NCI-H2196 (cell line): Measurements from ENCODE around the gene UNC45B.
"Not testable (repeated sequence)": the region's sequence is repeated elsewhere in the genome, so short reads cannot be mapped to it uniquely, and the experiment has no call there.

ENCODE experiments used
- DNase-seq: peaks from one replicate; lab custom pipeline; 2025; ENCODE audit not compliant: unreplicated experiment; lab: John Stamatoyannopoulos, UW

Gene UNC45B

GRCh38 chr17:35141681-35142466 is 5.7 kb upstream of the UNC45B start, which contains the start of gene NLE1:
Gene NLE1 (minus strand): TSS chr17:35142303. CDS start chr17:35142275, 28 bp downstream.
- peak; percentile 57 for DNase-seq

GRCh38 chr17:35142467-35142796 is 5.2 kb upstream of the UNC45B start:
- DNase-seq: no peak

GRCh38 chr17:35144840-35145239 is 2.8 kb upstream of the UNC45B start:
- DNase-seq: no peak

- no peak for DNase-seq
Observed at GRCh38 chr17:35146214-35146833, 1.3 kb upstream of the UNC45B start.

- DNase-seq: no peak
Observed at GRCh38 chr17:35148144-35148543, 527 bp downstream of the UNC45B start.

GRCh38 chr17:35149941-35150340 is 2.3 kb downstream of the UNC45B start:
- DNase-seq: no peak

- not testable (repeated sequence) for DNase-seq
Observed at GRCh38 chr17:35151080-35151479, 3.5 kb downstream of the UNC45B start.

- no peak for DNase-seq
Observed at GRCh38 chr17:35152421-35153140, 5.0 kb downstream of the UNC45B start.

GRCh38 chr17:35154196-35155165 is 6.9 kb downstream of the UNC45B start:
- DNase-seq: no peak

- DNase-seq: no peak
Observed at GRCh38 chr17:35155246-35155645, 7.6 kb downstream of the UNC45B start.

GRCh38 chr17:35159940-35160339 is 12.3 kb downstream of the UNC45B start:
- DNase-seq: no peak

GRCh38 chr17:35160354-35161201 is 13.0 kb downstream of the UNC45B start:
- DNase-seq: no peak

GRCh38 chr17:35161281-35161761 is 13.7 kb downstream of the UNC45B start:
- DNase-seq: no peak

- no peak for DNase-seq
Observed at GRCh38 chr17:35162755-35163154, 15.1 kb downstream of the UNC45B start.

- no peak for DNase-seq
Observed at GRCh38 chr17:35163886-35164285, 16.3 kb downstream of the UNC45B start.

GRCh38 chr17:35164716-35165115 is 17.1 kb downstream of the UNC45B start:
- DNase-seq: no peak

GRCh38 chr17:35166526-35166925 is 18.9 kb downstream of the UNC45B start:
- no peak for DNase-seq

GRCh38 chr17:35167046-35167445 is 19.4 kb downstream of the UNC45B start:
- no peak for DNase-seq

GRCh38 chr17:35167666-35168065 is 20.0 kb downstream of the UNC45B start:
- DNase-seq: no peak
